B cell (primary cell): Measurements from ENCODE around the gene MIX23. TPM values are rescaled to one million over a fixed set of nuclear protein-coding genes. Genes with fewer than 3 reads are reported as not detected.

Source experiments
- ATAC-seq: fragments of 200-7000 bp; cut with Tn5 transposase; one replicate; pipeline ENCODE4 v1.10.0; 2021; ENCODE audit warnings: low read depth, mild to moderate bottlenecking, moderate number of reproducible peaks, moderate library complexity
- CTCF ChIA-PET: fragments of 350-600 bp; sonication (Branson Sonifier 250); formaldehyde crosslinking; loops from one replicate; lab custom pipeline; 2021; ENCODE audit warnings: antibody characterized with exemption, inconsistent platforms; lab: Charles Lee
- POLR2A ChIA-PET: fragments of 350-600 bp; sonication (Branson Sonifier 250); formaldehyde crosslinking; loops from one replicate; lab custom pipeline; 2021; ENCODE audit warnings: antibody characterized with exemption; lab: Charles Lee
- DNase-seq: peaks from one replicate; pipeline ENCODE4 v3.0.0; 2013
- H2AFZ ChIP-seq: 2 replicates; pipeline ENCODE4 v1.6.1; 2012; ENCODE audit warnings: mild to moderate bottlenecking, low read depth, low read length; ENCODE audit not compliant: insufficient read depth, poor library complexity, severe bottlenecking
- H3K27ac ChIP-seq, 2 donors: 1 replicate in 1 of 2; 2 replicates in 1 of 2; pipeline ENCODE4 v1.5.1; 2012 to 2013; ENCODE audit warnings: low read length in 2 of 2, mild to moderate bottlenecking in 2 of 2, moderate library complexity in 1 of 2
- H3K27me3 ChIP-seq, 4 experiments: fragments of 200-600 bp in 1 of 4; sonication (generic) in 1 of 4; replicated peaks in 1 of 4; 1 replicate in 2 of 4; 2 replicates in 2 of 4; pipeline versions ENCODE4 v1.6.1 to v1.7.0; 2013 to 2016; ENCODE audit warnings: low read length in 3 of 4, mild to moderate bottlenecking in 2 of 4, mixed read lengths in 1 of 4, moderate library complexity in 1 of 4; ENCODE audit not compliant: insufficient read depth in 4 of 4, control insufficient read depth in 3 of 4; ENCODE audit errors: control extremely low read depth in 1 of 4
- H3K36me3 ChIP-seq, 2 experiments: replicated peaks in 1 of 2; 1 replicate in 1 of 2; 2 replicates in 1 of 2; pipeline versions ENCODE4 v1.6.1 to v1.7.1; 2013; ENCODE audit warnings: low read length in 1 of 2; ENCODE audit not compliant: insufficient read depth in 2 of 2, control insufficient read depth in 1 of 2; ENCODE audit errors: control extremely low read depth in 1 of 2, extremely low read depth in 1 of 2
- H3K4me1 ChIP-seq, 2 donors: fragments of 200-600 bp in 1 of 2; sonication (generic) in 1 of 2; 1 replicate in 1 of 2; 2 replicates in 1 of 2; pipeline versions ENCODE4 v1.5.1 to v1.6.1; 2013 to 2017; ENCODE audit warnings: low read length in 2 of 2; ENCODE audit not compliant: control insufficient read depth in 2 of 2, insufficient read depth in 2 of 2
- H3K4me2 ChIP-seq: replicated peaks from 2 replicates; pipeline ENCODE3; 2012; ENCODE audit warnings: mild to moderate bottlenecking, low read depth, low read length; ENCODE audit not compliant: poor library complexity, severe bottlenecking
- H3K4me3 ChIP-seq, 5 experiments: fragments of 200-600 bp in 1 of 5; sonication (generic) in 1 of 5; 1 replicate in 3 of 5; 2 replicates in 2 of 5; pipeline versions ENCODE4 v1.5.1 to v1.7.0; 2011 to 2016; ENCODE audit warnings: low read length in 4 of 5, mild to moderate bottlenecking in 4 of 5, low read depth in 2 of 5, control low read depth in 1 of 5, moderate library complexity in 1 of 5; ENCODE audit not compliant: insufficient read depth in 1 of 5; ENCODE audit errors: control extremely low read depth in 1 of 5, extremely low read depth in 1 of 5
- H3K79me2 ChIP-seq: fragments of 200-600 bp; sonication (generic); one replicate; pipeline ENCODE4 v1.6.0; 2016; ENCODE audit warnings: low read length; ENCODE audit not compliant: control insufficient read depth, insufficient read depth
- H3K9ac ChIP-seq: fragments of 200-600 bp; sonication (generic); 2 replicates; pipeline ENCODE4 v1.6.1; 2017; ENCODE audit warnings: mild to moderate bottlenecking, low read length, moderate library complexity
- H3K9me3 ChIP-seq, 3 donors: one replicate each; pipeline versions ENCODE4 v1.6.1 to v1.7.1; 2013; ENCODE audit warnings: low read length in 2 of 3; ENCODE audit not compliant: control insufficient read depth in 2 of 3, insufficient read depth in 1 of 3; ENCODE audit errors: control extremely low read depth in 1 of 3
- H4K20me1 ChIP-seq: 2 replicates; pipeline ENCODE4 v1.6.0; 2012; ENCODE audit warnings: mild to moderate bottlenecking, low read length; ENCODE audit not compliant: insufficient read depth, control insufficient read depth, poor library complexity, severe bottlenecking
- H3K27ac Mint-ChIP-seq: one replicate; pipeline ENCODE4 v1.8.0; 2021; ENCODE audit warnings: mixed read lengths
- H3K27me3 Mint-ChIP-seq: one replicate; pipeline ENCODE4 v1.8.0; 2021; ENCODE audit warnings: mixed read lengths
- H3K4me1 Mint-ChIP-seq: one replicate; pipeline ENCODE4 v1.8.0; 2021; ENCODE audit warnings: mixed read lengths
- H3K4me3 Mint-ChIP-seq: one replicate; pipeline ENCODE4 v1.8.0; 2021; ENCODE audit warnings: mixed read lengths
- H3K9me3 Mint-ChIP-seq: one replicate; pipeline ENCODE4 v1.8.0; 2022; ENCODE audit warnings: mixed read lengths; ENCODE audit not compliant: insufficient read depth
- CTCF ChIP-seq: fragments of 200-600 bp; IDR thresholded peaks from one replicate; pipeline ENCODE4 v1.8.0; 2022; ENCODE audit warnings: antibody characterized with exemption, mild to moderate bottlenecking
- EZH2 ChIP-seq: IDR thresholded peaks from 2 replicates; pipeline ENCODE4 v1.6.1; 2012; ENCODE audit warnings: borderline replicate concordance, low read depth, mild to moderate bottlenecking, moderate library complexity, low read length; ENCODE audit not compliant: insufficient read depth, poor library complexity, severe bottlenecking
- WGBS: methylation state at CpG from one replicate; pipeline ENCODE4 v1.1.5; 2013; ENCODE audit warnings: missing lambda C conversion rate; ENCODE audit not compliant: insufficient coverage; 5-methylcytosine and 5-hydroxymethylcytosine counted together
- intact Hi-C: fragments of 100-400 bp; cut with micrococcal nuclease; formaldehyde crosslinking; loops from one replicate; pipeline ENCODE4 v1.10.0; 2022
- polyA plus RNA-seq: library from polyadenylated mRNA; depleted of rRNA; stranded (reverse); fragments of >200 nt; gene quantifications from 2 replicates; pipeline ENCODE4 v1.2.3, GENCODE V29; 2012
- total RNA-seq, 2 donors: library from RNA; stranded (reverse); fragments of 120-200 nt in 1 of 2; gene quantifications; 1 replicate in 1 of 2; 2 replicates in 1 of 2; pipeline versions ENCODE4 v1.2.3 to v1.2.4, GENCODE V29; 2013 to 2022

The MIX23 gene
- total and polyA plus RNA-seq, 2 donors (not counting 1 experiment from before 2014, with no cell fraction given) = 9.2 to 33.1 TPM

GRCh38 chr3:122389892-122390291, 6.9 kb upstream of the MIX23 start:
- DNase-seq = no peak
- H3K27ac Mint-ChIP-seq = no peak overlapping the region
- intact Hi-C loops = loop anchor here (10.0 kb wide), 1 partner anchor 65 kb away; no protein-coding TSS in a partner anchor

GRCh38 chr3:122389197-122389596, 6.2 kb upstream of the MIX23 start:
- Mint-ChIP-seq H3K27me3 (no peaks in the 10 kb centered on the region), H3K4me1 (peaks cover 29% of the 10 kb centered on the region), H3K9me3 (no peaks in the 10 kb centered on the region), H3K4me3 (no peak overlapping the region), H3K27ac (no peak overlapping the region)
- POLR2A ChIA-PET = interaction anchor here (0.7 kb wide), 1 partner anchor 286 kb away, joined by 3 read pairs; no protein-coding TSS in a partner anchor
- Histone ChIP-seq H4K20me1 (no peaks in the 10 kb centered on the region), H3K4me2 (no peak overlapping the region), H3K4me3 (no peak overlapping the region), H3K36me3 (no peaks in the 10 kb centered on the region), H3K27me3 (no peaks in the 10 kb centered on the region), H2AFZ (no peak overlapping the region), H3K9ac (no peak overlapping the region), H3K27ac (no peak overlapping the region), H3K79me2 (peaks cover 19% of the 10 kb centered on the region), H3K9me3 (no peaks in the 10 kb centered on the region), H3K4me1 (peaks cover 5 to 7% of the 10 kb centered on the region in 2 donors)
- DNase-seq (no peak), ATAC-seq (no peak)
- no peak for TF ChIP-seq CTCF
- no peak for TF ChIP-seq EZH2
- CTCF ChIA-PET = interaction anchor here (0.7 kb wide), 1 partner anchor 172 kb away, joined by 5 read pairs; no protein-coding TSS in a partner anchor
- intact Hi-C loops = no loop called here

More at GRCh38 chr3:122389892-122390291, 6.9 kb upstream of the MIX23 start:
- no peak overlapping the region for H2AFZ ChIP-seq
- no peaks in the 10 kb centered on the region for H3K36me3 ChIP-seq
- H3K4me1 ChIP-seq = peaks cover 0 to under 1% of the 10 kb centered on the region in 2 donors
- Mint-ChIP-seq H3K4me3 (no peak overlapping the region), H3K9me3 (no peaks in the 10 kb centered on the region), H3K27me3 (no peaks in the 10 kb centered on the region), H3K4me1 (peaks cover 23% of the 10 kb centered on the region)
- H3K27me3 ChIP-seq = no peaks in the 10 kb centered on the region
- no peak for ATAC-seq
- peaks cover 14% of the 10 kb centered on the region for H3K79me2 ChIP-seq
- WGBS = 100% methylated on average over 2 of the region's 4 CpGs
- no peaks in the 10 kb centered on the region for H3K9me3 ChIP-seq
- no peak overlapping the region for H3K4me2 ChIP-seq
- H3K9ac ChIP-seq = no peak overlapping the region
- no peak overlapping the region for H3K27ac ChIP-seq
- H4K20me1 ChIP-seq = no peaks in the 10 kb centered on the region
- TF ChIP-seq CTCF (no peak), EZH2 (no peak)
- no peak overlapping the region for H3K4me3 ChIP-seq
- ChIA-PET CTCF (interaction anchor here (1.1 kb wide), 1 partner anchor 18 kb away, joined by 3 read pairs; no protein-coding TSS in a partner anchor), POLR2A (no interaction called here)
